ENCODE measurements around the gene COL7A1.

DNA sequence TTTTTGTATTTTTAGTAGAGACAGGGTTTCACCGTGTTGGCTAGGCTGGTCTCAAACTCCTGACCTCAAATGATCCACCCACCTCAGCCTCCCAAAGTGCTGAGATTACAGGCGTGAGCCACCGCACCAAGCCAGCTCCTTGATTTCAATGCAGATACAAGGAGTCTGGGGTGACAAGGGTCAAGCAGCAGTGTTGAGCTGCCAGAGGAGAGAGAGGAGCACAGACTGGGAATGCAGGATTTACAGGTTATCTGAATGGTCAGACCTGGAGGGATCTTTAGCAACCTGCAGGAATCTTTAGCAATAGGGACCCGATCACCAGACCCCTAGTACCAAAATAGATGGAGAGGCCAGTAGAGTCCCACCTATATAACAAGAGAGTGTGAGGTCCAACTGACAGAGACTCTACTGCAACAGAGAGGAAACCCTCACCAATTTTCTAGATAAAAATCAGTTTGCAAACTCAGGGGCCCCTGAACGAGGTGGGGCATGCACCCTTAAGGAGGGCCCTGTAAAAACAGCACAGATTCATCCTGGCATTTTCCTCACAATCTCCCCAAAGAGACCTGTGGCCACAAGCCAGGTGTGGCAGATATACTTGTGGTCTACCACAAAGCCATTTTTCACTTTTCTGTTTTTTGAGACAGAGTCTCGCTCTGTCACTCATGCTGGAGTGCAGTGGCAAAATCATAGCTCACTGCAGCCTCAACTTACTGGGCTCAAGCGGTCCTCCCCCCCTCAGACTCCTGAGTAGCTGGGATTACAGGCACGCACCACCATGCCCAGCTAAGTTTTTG is 80.5 kb downstream of the COL7A1 start:
- TF ChIP-seq, protein P1, sequence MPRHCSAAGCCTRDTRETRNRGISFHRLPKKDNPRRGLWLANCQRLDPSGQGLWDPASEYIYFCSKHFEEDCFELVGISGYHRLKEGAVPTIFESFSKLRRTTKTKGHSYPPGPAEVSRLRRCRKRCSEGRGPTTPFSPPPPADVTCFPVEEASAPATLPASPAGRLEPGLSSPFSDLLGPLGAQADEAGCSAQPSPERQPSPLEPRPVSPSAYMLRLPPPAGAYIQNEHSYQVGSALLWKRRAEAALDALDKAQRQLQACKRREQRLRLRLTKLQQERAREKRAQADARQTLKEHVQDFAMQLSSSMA (CRISPR knock-in tag; IDR thresholded peaks at IDR 0.05): no peak
- TF ChIP-seq, protein P2, sequence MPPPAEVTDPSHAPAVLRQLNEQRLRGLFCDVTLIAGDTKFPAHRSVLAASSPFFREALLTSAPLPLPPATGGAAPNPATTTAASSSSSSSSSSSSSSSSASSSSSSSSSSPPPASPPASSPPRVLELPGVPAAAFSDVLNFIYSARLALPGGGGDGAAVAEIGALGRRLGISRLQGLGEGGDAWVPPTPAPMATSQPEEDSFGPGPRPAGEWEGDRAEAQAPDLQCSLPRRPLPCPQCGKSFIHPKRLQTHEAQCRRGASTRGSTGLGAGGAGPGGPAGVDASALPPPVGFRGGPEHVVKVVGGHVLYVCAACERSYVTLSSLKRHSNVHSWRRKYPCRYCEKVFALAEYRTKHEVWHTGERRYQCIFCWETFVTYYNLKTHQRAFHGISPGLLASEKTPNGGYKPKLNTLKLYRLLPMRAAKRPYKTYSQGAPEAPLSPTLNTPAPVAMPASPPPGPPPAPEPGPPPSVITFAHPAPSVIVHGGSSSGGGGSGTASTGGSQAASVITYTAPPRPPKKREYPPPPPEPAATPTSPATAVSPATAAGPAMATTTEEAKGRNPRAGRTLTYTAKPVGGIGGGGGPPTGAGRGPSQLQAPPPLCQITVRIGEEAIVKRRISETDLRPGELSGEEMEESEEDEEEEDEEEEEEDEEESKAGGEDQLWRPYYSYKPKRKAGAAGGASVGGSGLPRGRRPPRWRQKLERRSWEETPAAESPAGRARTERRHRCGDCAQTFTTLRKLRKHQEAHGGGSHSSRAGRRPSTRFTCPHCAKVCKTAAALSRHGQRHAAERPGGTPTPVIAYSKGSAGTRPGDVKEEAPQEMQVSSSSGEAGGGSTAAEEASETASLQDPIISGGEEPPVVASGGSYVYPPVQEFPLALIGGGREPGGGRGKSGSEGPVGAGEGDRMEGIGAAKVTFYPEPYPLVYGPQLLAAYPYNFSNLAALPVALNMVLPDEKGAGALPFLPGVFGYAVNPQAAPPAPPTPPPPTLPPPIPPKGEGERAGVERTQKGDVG (CRISPR knock-in tag; IDR thresholded peaks at IDR 0.05; ENCODE audit: borderline replicate concordance): no peak
- TF ChIP-seq, protein P3, sequence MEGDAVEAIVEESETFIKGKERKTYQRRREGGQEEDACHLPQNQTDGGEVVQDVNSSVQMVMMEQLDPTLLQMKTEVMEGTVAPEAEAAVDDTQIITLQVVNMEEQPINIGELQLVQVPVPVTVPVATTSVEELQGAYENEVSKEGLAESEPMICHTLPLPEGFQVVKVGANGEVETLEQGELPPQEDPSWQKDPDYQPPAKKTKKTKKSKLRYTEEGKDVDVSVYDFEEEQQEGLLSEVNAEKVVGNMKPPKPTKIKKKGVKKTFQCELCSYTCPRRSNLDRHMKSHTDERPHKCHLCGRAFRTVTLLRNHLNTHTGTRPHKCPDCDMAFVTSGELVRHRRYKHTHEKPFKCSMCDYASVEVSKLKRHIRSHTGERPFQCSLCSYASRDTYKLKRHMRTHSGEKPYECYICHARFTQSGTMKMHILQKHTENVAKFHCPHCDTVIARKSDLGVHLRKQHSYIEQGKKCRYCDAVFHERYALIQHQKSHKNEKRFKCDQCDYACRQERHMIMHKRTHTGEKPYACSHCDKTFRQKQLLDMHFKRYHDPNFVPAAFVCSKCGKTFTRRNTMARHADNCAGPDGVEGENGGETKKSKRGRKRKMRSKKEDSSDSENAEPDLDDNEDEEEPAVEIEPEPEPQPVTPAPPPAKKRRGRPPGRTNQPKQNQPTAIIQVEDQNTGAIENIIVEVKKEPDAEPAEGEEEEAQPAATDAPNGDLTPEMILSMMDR (CRISPR knock-in tag; IDR thresholded peaks at IDR 0.05): no peak
- no peak for TF ChIP-seq ZKSCAN8 (CRISPR knock-in tag; IDR thresholded peaks at IDR 0.05; ENCODE audit: borderline replicate concordance)
- no peak for TF ChIP-seq POLR2AphosphoS5 (IDR thresholded peaks at IDR 0.05; ENCODE audit: low read depth, low read length)
- no peak for TF ChIP-seq HOXA7 (CRISPR knock-in tag; IDR thresholded peaks at IDR 0.05)
- TF ChIP-seq SMAD1 (CRISPR knock-in tag; IDR thresholded peaks at IDR 0.05; ENCODE audit: borderline replicate concordance, low read depth): no peak
- TF ChIP-seq HDAC6 (IDR thresholded peaks at IDR 0.05; ENCODE audit: low read depth, low read length): no peak
- TF ChIP-seq, protein P4, sequence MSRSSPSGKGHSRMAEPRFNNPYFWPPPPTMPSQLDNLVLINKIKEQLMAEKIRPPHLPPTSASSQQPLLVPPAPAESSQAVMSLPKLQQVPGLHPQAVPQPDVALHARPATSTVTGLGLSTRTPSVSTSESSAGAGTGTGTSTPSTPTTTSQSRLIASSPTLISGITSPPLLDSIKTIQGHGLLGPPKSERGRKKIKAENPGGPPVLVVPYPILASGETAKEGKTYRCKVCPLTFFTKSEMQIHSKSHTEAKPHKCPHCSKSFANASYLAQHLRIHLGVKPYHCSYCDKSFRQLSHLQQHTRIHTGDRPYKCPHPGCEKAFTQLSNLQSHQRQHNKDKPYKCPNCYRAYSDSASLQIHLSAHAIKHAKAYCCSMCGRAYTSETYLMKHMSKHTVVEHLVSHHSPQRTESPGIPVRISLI (CRISPR knock-in tag; IDR thresholded peaks at IDR 0.05; ENCODE audit: borderline replicate concordance): no peak
- no peak for TF ChIP-seq ZNF354B (CRISPR knock-in tag; IDR thresholded peaks at IDR 0.05)

All from HepG2 (cell line).